Right lobe of liver (tissue), 6 donors: Measurements from ENCODE around the gene TBC1D5. TPM values are rescaled to one million over a fixed set of nuclear protein-coding genes. Genes with fewer than 3 reads are reported as not detected.

ENCODE experiments used
- ATAC-seq, 4 donors: fragments of 200-7000 bp; cut with Tn5 transposase; one replicate each; pipeline ENCODE4 v1.9.1; 2020; ENCODE audit warnings: mild to moderate bottlenecking in 4 of 4, moderate library complexity in 4 of 4
- DNase-seq, 3 donors: peaks; one replicate each; pipeline ENCODE4 v3.0.0-alpha.2; 2020
- H3K27ac ChIP-seq, 3 donors: fragments of 200-600 bp; one replicate each; pipeline ENCODE4 v1.8.0; 2022
- H3K27me3 ChIP-seq, 2 donors: fragments of 200-600 bp; one replicate each; pipeline ENCODE4 v1.8.0; 2022
- H3K36me3 ChIP-seq, 4 donors: fragments of 200-600 bp; sonication (generic) in 1 of 4; one replicate each; pipeline versions ENCODE4 v1.5.1 to v1.8.0; 2017 to 2022; ENCODE audit warnings: control low read depth in 1 of 4
- H3K4me1 ChIP-seq, 4 donors: fragments of 200-600 bp; sonication (generic) in 1 of 4; one replicate each; pipeline versions ENCODE4 v1.5.1 to v1.8.0; 2017 to 2022; ENCODE audit warnings: control low read depth in 1 of 4
- H3K4me3 ChIP-seq, 3 donors: fragments of 200-600 bp; one replicate each; pipeline ENCODE4 v1.8.0; 2022
- H3K9me3 ChIP-seq, 4 donors: fragments of 200-600 bp; sonication (generic) in 1 of 4; one replicate each; pipeline versions ENCODE4 v1.5.1 to v1.8.0; 2017 to 2022; ENCODE audit warnings: control low read depth in 1 of 4
- POLR2A ChIP-seq: fragments of 450-650 bp; IDR thresholded peaks from one replicate; pipeline ENCODE4 v1.6.1; 2017; ENCODE audit warnings: antibody characterized with exemption, mild to moderate bottlenecking
- WGBS: methylation state at CpG from one replicate; pipeline ENCODE4 v1.1.6; 2018; ENCODE audit warnings: low coverage, low lambda C conversion rate; ENCODE audit not compliant: insufficient coverage; ENCODE audit errors: missing lambda C conversion rate; 5-methylcytosine and 5-hydroxymethylcytosine counted together
- intact Hi-C, 2 donors: fragments of 100-400 bp; cut with DNase I; formaldehyde crosslinking; loops; one replicate each; pipeline versions ENCODE4 v1.11.2 to v1.14.1; 2022
- total RNA-seq, 6 experiments: library from RNA; depleted of rRNA in 2 of 6; stranded (reverse); fragments of >200 nt in 2 of 6; fragmentation: NEBNext Ultra II Directional in 3 of 6; extraction: Animal tissue kit (Norgen Biotek cat#: 25700) in 3 of 6; gene quantifications; one replicate each; pipeline versions ENCODE4 v1.1.0 to v1.2.4, GENCODE V29; 2016 to 2023
- TF ChIP-seq, protein P1 (sequence below), 4 donors: fragments of 200-600 bp in 3 of 4; fragments of 450-650 bp in 1 of 4; IDR thresholded peaks; one replicate each; pipeline versions ENCODE4 v1.5.1 to v1.8.0; 2016 to 2022; ENCODE audit warnings: antibody characterized with exemption in 4 of 4, mild to moderate bottlenecking in 2 of 4
- donor health status: DM: no; HTN: yes; CAD: no.
- donor health status: DM: no; HTN: no; CAD: no.
- donor health status: DM: no; HTN: no; CAD: no.
- donor health status: DM: no; HTN: yes; CAD: no.
- donor health status: DM: no; HTN: yes; CAD: no.

TBC1D5 gene
- total RNA-seq, 6 experiments from 2014 or later = 21.5 to 33.4 (median 27.7) TPM

GRCh38 chr3:17154941-17155340 is 587.5 kb downstream of the TBC1D5 start:
- H3K4me3 ChIP-seq = no peak overlapping the region
- peaks cover 0 to 6% (median 0%) of the 10 kb centered on the region in 4 donors for H3K9me3 ChIP-seq
- intact Hi-C loops = no loop called here

GRCh38 chr3:17154221-17154620 is 588.2 kb downstream of the TBC1D5 start:
- H3K4me1 ChIP-seq = no peaks in the 10 kb centered on the region
- intact Hi-C loops = no loop called here
- TF ChIP-seq POLR2A = no peak
- TF ChIP-seq, protein P1, sequence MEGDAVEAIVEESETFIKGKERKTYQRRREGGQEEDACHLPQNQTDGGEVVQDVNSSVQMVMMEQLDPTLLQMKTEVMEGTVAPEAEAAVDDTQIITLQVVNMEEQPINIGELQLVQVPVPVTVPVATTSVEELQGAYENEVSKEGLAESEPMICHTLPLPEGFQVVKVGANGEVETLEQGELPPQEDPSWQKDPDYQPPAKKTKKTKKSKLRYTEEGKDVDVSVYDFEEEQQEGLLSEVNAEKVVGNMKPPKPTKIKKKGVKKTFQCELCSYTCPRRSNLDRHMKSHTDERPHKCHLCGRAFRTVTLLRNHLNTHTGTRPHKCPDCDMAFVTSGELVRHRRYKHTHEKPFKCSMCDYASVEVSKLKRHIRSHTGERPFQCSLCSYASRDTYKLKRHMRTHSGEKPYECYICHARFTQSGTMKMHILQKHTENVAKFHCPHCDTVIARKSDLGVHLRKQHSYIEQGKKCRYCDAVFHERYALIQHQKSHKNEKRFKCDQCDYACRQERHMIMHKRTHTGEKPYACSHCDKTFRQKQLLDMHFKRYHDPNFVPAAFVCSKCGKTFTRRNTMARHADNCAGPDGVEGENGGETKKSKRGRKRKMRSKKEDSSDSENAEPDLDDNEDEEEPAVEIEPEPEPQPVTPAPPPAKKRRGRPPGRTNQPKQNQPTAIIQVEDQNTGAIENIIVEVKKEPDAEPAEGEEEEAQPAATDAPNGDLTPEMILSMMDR (IDR thresholded peaks at IDR 0.05) = no peak
- WGBS = 95% methylated on average over 4 of the region's 5 CpGs
- no peak overlapping the region for H3K4me3 ChIP-seq
- H3K27me3 ChIP-seq = no peaks in the 10 kb centered on the region
- peaks cover 0 to 6% (median 2%) of the 10 kb centered on the region in 4 donors for H3K36me3 ChIP-seq
- H3K27ac ChIP-seq = no peak overlapping the region
- ATAC-seq (no peak), DNase-seq (no peak)
- H3K9me3 ChIP-seq = peaks cover 0 to 6% (median 0%) of the 10 kb centered on the region in 4 donors

More at GRCh38 chr3:17154941-17155340, 587.5 kb downstream of the TBC1D5 start:
- H3K27ac ChIP-seq = no peak overlapping the region
- peaks cover 0 to 6% (median 2%) of the 10 kb centered on the region in 4 donors for H3K36me3 ChIP-seq
- H3K27me3 ChIP-seq = no peaks in the 10 kb centered on the region
- no peaks in the 10 kb centered on the region for H3K4me1 ChIP-seq
- WGBS = 82% methylated on average over 2 of the region's 10 CpGs
- no peak for TF ChIP-seq POLR2A
- TF ChIP-seq, protein P1 (IDR thresholded peaks at IDR 0.05) = no peak
- DNase-seq (no peak), ATAC-seq (peak in 1 of 4 donors; percentile 27)

DNA sequence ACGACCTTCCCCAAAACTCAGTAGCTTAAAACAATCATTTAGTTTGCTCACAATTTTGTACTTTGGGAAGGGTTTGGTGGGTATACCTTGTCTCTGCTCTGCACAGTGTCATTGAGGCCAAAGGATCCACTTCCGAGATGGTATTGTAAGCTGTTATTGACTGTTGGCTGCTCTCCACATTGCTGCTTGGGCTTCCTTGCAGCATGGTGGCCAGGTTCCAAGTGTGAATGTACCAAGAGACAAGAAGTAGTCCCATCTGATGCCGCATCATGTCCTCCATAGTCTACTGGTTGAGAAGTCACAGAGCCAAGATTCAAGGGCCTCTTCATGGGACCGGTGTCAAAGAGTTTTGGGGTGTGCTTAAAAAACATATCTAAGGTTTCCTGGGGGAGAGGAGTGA is 589.2 kb downstream of the TBC1D5 start:
- Histone ChIP-seq H3K4me3 (no peak overlapping the region), H3K27me3 (no peaks in the 10 kb centered on the region), H3K36me3 (peaks cover 0 to 6% (median 2%) of the 10 kb centered on the region in 4 donors), H3K27ac (no peak overlapping the region), H3K9me3 (peaks cover 0 to 6% (median 0%) of the 10 kb centered on the region in 4 donors), H3K4me1 (no peaks in the 10 kb centered on the region)
- TF ChIP-seq POLR2A = no peak
- TF ChIP-seq, protein P1 (IDR thresholded peaks at IDR 0.05) = no peak
- 100% methylated on average over 1 of the region's 4 CpGs for WGBS
- ATAC-seq = no peak
- no peak for DNase-seq
- intact Hi-C loops = no loop called here

DNA sequence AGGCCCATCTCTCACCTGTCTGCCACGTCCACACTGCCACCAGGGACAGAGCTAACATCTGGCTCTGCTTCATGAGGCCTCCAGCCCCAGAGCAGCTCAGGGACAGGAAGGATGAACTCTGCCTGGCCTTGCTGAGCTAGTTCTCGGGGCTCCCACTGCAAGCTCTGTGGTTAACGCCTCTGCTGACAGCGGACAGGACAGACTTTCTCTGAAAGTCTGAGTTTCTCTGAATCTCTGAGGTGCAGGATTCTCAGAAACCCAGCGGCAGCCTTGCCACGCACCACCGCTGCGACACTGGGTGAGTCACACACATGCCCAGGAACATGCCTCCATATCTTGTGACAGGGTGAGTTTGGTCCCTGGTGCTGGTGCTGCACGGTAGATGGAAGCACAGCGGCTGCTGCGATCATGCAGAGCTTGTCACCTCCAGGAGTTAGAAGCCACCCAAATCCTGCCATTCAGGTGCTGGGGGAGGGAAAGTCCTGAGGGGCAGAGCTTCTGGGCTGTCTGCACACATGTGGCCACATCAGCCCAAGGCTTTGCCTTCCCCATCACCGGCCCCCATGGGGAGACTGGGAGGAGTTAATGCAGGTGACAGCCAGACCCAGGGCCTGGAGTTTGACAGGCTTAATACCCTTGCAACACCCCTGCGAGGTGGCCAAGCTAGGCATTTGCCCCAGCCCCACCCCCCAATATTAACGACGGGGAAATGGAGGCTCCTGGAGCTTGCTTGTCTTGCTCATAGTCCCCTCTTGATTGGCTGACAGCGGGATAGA is 590.6 kb downstream of the TBC1D5 start:
- Histone ChIP-seq H3K36me3 (peaks cover 0 to 4% (median 0%) of the 10 kb centered on the region in 4 donors), H3K27me3 (no peaks in the 10 kb centered on the region), H3K9me3 (peaks cover 0 to 6% (median 0%) of the 10 kb centered on the region in 4 donors), H3K4me3 (no peak overlapping the region), H3K27ac (no peak overlapping the region), H3K4me1 (no peaks in the 10 kb centered on the region)
- 87% methylated on average over 4 of the region's 16 CpGs for WGBS
- no peak for TF ChIP-seq POLR2A
- DNase-seq (no peak), ATAC-seq (peak; percentile 35 to 65 (median 60))
- intact Hi-C loops = no loop called here

DNA sequence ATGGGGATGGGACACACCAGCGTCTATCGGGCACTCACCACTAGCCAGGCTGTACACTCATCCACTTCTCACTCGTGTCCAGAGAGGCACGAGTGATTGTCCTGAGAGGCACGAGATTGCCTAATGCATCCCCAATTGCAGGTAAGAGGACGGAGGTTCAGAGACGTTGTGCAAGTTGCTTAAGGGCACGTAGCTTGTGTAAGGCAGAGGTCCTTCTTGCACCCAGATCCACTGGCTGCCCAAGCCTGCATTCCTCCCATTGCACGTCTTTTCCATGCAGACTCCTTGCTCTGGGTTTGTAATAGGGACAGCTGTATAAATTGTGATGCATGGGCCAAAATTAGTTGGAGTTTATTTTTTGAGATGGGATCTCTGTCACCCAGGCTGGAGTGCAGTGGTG is 593.4 kb downstream of the TBC1D5 start:
- 80% methylated on average over 8 of the region's 9 CpGs for WGBS
- Histone ChIP-seq H3K4me1 (no peaks in the 10 kb centered on the region), H3K9me3 (peaks cover 0 to 6% (median 0%) of the 10 kb centered on the region in 4 donors), H3K4me3 (no peak overlapping the region), H3K27ac (no peak overlapping the region), H3K36me3 (peaks cover 0 to 4% (median 0%) of the 10 kb centered on the region in 4 donors), H3K27me3 (no peaks in the 10 kb centered on the region)
- TF ChIP-seq, protein P1 (IDR thresholded peaks at IDR 0.05) = no peak
- TF ChIP-seq POLR2A = no peak
- DNase-seq (peak in 1 of 3 donors; percentile 3), ATAC-seq (no peak)
- intact Hi-C loops = no loop called here
